Loucy (cell line): ENCODE results near the gene LCN15.

Experiments
- EZH2phosphoT487 ChIP-seq: fragments of 200-600 bp; IDR thresholded peaks from 2 replicates; pipeline ENCODE4 v1.6.1; 2018; ENCODE audit warnings: antibody characterized with exemption, mild to moderate bottlenecking, moderate library complexity, borderline replicate concordance
- TF ChIP-seq, protein P1 (sequence below): fragments of 200-600 bp; sonication (generic); conservative IDR thresholded peaks from 2 replicates; pipeline ENCODE4 v1.5.1; 2014; ENCODE audit warnings: mild to moderate bottlenecking, antibody characterized with exemption, low read length

DNA sequence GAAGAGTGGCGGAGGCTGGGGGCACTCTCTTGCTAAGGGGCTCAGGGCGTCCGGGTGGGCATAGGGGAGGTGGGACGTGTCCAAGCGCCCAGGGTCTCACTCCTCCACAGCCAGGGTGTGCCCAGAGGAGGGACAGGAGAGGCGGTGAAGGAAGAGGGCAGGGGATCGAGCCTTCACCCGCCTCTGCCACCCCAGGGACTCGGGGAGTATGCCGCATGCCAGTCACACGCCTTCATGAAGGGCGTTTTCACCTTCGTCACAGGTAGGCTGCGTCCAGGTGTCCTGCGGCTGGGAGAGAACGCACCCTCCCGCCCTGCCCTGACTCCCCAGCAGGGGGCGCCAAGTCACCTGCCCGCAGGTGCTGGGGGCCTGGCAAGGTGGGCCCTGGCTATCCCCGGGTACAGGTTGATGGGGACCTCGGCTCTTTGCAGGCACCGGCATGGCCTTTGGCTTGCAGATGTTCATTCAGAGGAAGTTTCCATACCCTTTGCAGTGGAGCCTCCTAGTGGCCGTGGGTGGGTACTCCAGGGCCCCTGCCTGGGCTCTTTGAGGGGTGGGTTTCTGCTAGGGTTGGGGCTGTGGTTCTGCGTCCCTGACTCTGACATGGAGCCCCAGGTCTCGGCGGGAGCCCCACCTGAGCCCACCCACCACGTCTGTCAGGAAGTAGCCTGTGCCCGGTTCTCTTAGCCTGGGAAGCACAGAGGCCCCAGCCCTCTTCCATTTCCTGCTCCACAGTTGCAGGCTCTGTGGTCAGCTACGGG is 27.4 kb upstream of the LCN15 start:
- TF ChIP-seq, protein P1, sequence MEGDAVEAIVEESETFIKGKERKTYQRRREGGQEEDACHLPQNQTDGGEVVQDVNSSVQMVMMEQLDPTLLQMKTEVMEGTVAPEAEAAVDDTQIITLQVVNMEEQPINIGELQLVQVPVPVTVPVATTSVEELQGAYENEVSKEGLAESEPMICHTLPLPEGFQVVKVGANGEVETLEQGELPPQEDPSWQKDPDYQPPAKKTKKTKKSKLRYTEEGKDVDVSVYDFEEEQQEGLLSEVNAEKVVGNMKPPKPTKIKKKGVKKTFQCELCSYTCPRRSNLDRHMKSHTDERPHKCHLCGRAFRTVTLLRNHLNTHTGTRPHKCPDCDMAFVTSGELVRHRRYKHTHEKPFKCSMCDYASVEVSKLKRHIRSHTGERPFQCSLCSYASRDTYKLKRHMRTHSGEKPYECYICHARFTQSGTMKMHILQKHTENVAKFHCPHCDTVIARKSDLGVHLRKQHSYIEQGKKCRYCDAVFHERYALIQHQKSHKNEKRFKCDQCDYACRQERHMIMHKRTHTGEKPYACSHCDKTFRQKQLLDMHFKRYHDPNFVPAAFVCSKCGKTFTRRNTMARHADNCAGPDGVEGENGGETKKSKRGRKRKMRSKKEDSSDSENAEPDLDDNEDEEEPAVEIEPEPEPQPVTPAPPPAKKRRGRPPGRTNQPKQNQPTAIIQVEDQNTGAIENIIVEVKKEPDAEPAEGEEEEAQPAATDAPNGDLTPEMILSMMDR = peak; percentile 99
- TF ChIP-seq EZH2phosphoT487 = no peak
